SIG-M5 (cell line): ENCODE data around the gene TMEM250.

Source experiments
- DNase-seq: peaks from one replicate; lab custom pipeline; 2025; lab: John Stamatoyannopoulos, UW

The TMEM250 gene

DNA sequence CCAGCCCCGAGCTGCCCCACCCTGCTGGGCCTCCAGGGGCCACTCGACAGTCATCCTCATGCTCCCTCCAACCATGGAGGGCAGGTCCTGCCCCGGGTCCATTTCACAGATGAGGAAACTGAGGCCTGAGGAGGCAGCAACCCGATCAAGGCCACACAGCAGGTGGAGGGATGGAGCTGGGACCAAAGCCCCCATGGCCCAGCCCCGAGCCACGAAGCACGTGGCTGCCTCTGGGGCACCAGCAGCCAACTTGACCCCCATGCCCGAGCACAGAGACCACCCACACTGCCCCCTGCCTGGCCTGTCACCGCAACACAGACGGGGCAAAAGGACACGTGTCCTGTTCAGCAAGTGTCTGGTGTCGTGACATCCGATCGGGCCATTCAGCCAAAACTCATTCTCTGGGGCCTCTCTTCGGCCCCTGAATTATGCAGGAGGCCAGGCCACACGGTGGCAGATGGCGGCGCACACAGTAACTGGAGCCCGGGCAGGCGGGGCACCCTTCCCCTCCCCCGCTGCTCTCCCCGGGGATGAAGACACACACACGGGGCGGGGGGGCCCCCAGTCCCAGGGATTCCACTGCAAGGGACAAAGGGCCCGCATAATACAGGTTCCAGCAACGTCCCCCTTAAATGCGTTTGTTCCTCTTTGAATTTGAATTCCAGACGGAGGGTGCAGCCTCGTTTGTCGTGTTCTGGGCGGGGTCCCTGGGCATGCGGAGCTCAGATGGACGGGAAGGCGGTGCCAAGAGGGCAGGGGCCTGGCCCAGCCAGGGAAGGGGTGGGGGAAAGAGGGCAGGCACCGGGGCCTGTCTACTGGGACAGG is 29.4 kb upstream of the TMEM250 start:
- no peak for DNase-seq

- no peak for DNase-seq
Observed at GRCh38 chr9:136147038-136147889, 28.6 kb upstream of the TMEM250 start.

GRCh38 chr9:136146126-136147037 is 27.7 kb upstream of the TMEM250 start:
- no peak for DNase-seq

DNA sequence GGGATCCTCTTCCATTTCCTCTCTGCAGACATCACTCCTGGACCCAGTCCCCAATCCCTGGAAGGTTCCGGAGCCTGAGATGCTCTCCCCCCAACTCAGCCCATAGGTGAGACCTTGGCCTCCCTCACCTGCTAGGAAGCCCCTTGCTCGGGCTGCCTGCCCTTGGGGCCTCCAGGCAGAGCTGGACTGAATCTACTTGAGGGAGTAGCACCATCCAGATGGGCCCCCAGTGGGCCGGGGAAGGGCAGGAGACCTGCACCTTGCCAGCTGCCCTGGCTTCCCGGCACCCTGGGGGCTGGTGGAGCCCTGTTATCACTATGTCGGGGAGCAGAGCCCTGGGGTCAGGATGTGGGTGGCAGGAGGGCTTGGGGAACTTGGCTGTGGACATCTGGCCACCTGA is 26.9 kb upstream of the TMEM250 start:
- no peak for DNase-seq

DNA sequence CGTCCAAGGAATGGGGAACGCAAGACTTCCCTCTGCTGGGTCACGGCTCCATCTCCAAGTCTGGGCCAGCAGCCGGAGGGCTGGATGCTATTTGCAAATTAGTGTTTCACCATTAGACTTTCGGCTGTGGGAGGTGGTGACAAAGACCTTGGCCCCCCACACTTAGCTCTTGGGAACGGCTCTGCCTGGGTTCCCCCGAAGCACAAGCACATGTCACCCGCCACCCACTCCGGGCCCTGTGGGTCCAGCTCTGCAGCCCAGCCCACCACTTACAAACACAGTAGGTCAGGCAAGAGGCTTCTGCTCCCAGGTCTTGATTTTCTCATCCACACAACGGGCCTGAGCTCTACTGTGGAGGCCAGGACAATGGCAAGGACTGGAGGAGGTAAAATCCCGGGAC is 25.8 kb upstream of the TMEM250 start:
- no peak for DNase-seq

- no peak for DNase-seq
Observed at GRCh38 chr9:136143215-136144001, 24.7 kb upstream of the TMEM250 start.

- no peak for DNase-seq
Observed at GRCh38 chr9:136142859-136143214, 24.2 kb upstream of the TMEM250 start.

GRCh38 chr9:136142414-136142796 is 23.7 kb upstream of the TMEM250 start:
- no peak for DNase-seq

- DNase-seq, result no peak
Observed at GRCh38 chr9:136141682-136142413, 23.2 kb upstream of the TMEM250 start.

- no peak for DNase-seq
Observed at GRCh38 chr9:136140966-136141365, 22.3 kb upstream of the TMEM250 start.

DNA sequence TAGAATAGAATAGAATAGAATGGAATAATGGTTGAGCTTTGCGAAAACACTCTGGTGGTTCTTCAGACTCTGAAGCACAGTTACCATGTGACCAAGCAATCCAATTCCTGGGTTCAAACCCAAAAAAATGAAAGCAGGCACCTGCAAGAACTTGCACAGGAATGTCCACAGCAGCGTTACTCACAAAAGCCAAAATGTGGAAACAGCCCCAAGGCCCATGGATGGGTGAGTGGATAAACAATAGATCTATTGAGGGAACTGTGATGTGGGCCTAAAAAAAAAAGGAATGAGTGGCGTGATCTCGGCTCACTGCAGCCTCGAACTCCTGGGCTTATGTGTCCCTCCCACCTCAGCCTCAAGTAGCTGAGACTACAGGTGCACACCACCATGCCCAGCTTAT is 21.4 kb upstream of the TMEM250 start:
- DNase-seq, result no peak

DNA sequence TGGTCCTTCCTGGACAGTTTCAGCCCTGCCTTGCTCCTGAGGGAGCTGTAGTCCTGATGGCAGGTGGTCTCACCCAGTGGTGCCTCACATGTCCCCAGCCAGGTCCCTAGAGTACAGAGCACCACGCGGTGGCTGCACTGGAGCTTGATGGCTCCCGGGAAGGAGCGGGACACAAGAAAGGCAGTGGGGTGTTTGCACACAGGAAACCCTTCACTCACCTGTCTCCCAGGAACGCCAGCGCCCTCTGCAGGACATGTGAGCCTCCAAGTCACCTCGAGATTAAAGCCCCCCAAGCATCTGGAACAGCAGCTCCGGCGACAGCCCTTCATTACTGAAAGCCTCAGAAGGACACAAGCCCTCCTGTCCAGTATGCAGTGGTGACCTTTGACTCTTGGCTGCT is 19.9 kb upstream of the TMEM250 start:
- DNase-seq, result no peak

- DNase-seq, result no peak
Observed at GRCh38 chr9:136137321-136138265, 18.9 kb upstream of the TMEM250 start.

GRCh38 chr9:136136127-136136925 is 17.7 kb upstream of the TMEM250 start:
- no peak for DNase-seq

GRCh38 chr9:136135326-136136126 is 16.9 kb upstream of the TMEM250 start:
- DNase-seq, result no peak

DNA sequence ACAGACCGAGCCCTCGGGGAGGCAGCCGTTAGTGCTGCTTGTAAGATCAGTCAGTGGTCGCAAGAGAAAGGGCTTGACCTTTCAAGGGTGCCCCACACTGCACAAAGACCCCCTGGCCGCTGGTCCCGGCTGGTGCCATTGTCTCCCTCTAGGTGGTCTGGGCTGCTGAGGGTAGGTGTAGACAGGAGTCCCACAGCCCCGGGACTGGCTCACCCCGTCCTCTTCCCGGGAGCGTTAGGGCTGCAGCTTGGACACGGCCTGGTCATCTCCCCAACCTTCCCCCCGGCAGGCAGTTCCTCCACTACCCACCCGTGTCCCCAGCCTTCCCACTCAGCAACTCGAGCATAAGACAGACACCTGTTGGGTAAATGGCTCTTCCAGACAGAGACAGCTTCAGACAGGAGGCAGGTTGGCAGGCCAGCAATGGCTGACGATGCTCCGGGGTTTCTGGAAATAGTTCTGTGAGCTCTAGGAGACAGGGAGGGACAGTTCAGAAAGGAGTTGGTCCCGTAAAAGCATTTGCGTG is 15.3 kb upstream of the TMEM250 start:
- DNase-seq, result no peak

- DNase-seq, result no peak
Observed at GRCh38 chr9:136133191-136133958, 14.7 kb upstream of the TMEM250 start.
